Endothelial cell of umbilical vein (primary cell): Measurements from ENCODE around the gene SETD1A.

Experiments
- CTCF ChIP-seq, 2 donors: IDR thresholded peaks; 1 replicate in 1 of 2; 2 replicates in 1 of 2; pipeline ENCODE4 v1.5.1; 2011; ENCODE audit warnings: low read length in 2 of 2, mild to moderate bottlenecking in 2 of 2, moderate library complexity in 2 of 2, control low read depth in 1 of 2, inconsistent platforms in 1 of 2, low read depth in 1 of 2; ENCODE audit not compliant: insufficient read depth in 1 of 2; ENCODE audit errors: extremely low read depth in 1 of 2
- EZH2 ChIP-seq: IDR thresholded peaks from 2 replicates; pipeline ENCODE4 v1.6.1; 2012; ENCODE audit warnings: borderline replicate concordance, low read depth, mild to moderate bottlenecking, moderate library complexity, low read length, inconsistent platforms; ENCODE audit not compliant: severe bottlenecking
- MYC ChIP-seq: IDR thresholded peaks from one replicate; pipeline ENCODE4 v1.6.1; 2011; ENCODE audit warnings: mild to moderate bottlenecking, low read depth, low read length
- POLR2A ChIP-seq: IDR thresholded peaks from 2 replicates; pipeline ENCODE4 v1.6.1; 2012; ENCODE audit warnings: low read depth, mild to moderate bottlenecking, control low read depth, low read length
- POLR2AphosphoS5 ChIP-seq: IDR thresholded peaks from 2 replicates; pipeline ENCODE4 v1.6.1; 2012; ENCODE audit warnings: low read depth, mild to moderate bottlenecking, control low read depth, low read length, moderate library complexity; ENCODE audit not compliant: insufficient read depth
- TF ChIP-seq, protein P1 (sequence below): IDR thresholded peaks from 2 replicates; pipeline ENCODE4 v1.6.1; 2011; ENCODE audit not compliant: insufficient read depth, insufficient read length

DNA sequence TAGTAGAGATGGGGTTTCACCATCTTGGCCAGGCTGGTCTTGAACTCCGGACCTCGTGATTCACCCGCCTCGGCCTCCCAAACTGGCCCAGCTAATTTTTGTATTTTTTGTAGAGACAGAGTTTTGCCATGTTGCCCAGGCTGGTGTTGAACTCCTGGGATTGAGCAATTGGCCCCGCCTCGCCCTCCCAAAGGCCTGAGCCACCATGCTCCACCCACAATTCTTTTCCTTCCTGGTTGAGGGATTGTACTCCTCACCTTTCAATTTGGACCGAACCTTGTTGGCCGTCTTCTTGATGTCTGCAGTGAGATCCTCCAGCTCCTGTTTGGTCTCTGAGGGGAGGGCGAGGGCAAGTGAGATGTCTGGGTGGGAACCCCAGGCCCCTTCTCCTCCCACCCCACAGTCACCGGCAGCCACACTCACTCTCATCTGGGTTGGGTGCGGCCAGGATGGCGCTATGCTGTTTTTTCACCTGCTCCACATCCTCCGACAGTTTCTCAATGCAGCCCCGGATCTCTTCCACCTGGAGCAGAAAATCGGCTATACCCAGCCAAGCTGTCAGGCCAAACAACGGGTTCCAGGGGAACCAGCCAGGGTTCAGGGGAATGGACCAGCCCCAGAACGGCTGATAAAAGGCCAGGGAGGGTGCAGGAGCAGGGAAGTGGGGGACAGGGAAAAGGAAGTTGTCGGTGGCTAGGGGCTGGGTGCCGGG, 43.3 kb downstream of the SETD1A start:
- TF ChIP-seq POLR2AphosphoS5 (no peak), CTCF (IDR thresholded peaks at IDR 0.05; ENCODE audit: extremely low read depth in 1 of 2, insufficient read depth in 1 of 2, low read depth in 1 of 2, low read length in 2 of 2) (no peak), EZH2 (no peak), POLR2A (no peak), MYC (no peak)
- TF ChIP-seq, protein P1, sequence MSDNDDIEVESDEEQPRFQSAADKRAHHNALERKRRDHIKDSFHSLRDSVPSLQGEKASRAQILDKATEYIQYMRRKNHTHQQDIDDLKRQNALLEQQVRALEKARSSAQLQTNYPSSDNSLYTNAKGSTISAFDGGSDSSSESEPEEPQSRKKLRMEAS = no peak
